H1 (cell line): ENCODE results near the gene HRH1.

Experiments used
- ATF3 ChIP-seq: IDR thresholded peaks from 2 replicates; pipeline ENCODE4 v1.6.1; 2011; ENCODE audit warnings: low read depth, mild to moderate bottlenecking, low read length; ENCODE audit not compliant: insufficient read depth
- BRCA1 ChIP-seq: IDR thresholded peaks from 2 replicates; pipeline ENCODE4 v1.6.1; 2012; ENCODE audit warnings: low read depth, low read length, improper control_type of control experiment
- CEBPB ChIP-seq: IDR thresholded peaks from 2 replicates; pipeline ENCODE4 v1.6.1; 2012; ENCODE audit warnings: low read depth, low read length
- CREB1 ChIP-seq: IDR thresholded peaks from 2 replicates; pipeline ENCODE4 v1.6.1; 2012; ENCODE audit warnings: inconsistent platforms
- CTCF ChIP-seq, 3 experiments: IDR thresholded peaks; 1 replicate in 2 of 3; 2 replicates in 1 of 3; pipeline versions ENCODE4 v1.5.1 to v1.6.1; 2011; ENCODE audit warnings: low read length in 3 of 3, mild to moderate bottlenecking in 3 of 3, inconsistent platforms in 2 of 3, low read depth in 1 of 3, moderate library complexity in 1 of 3; ENCODE audit not compliant: insufficient read depth in 1 of 3; ENCODE audit errors: control extremely low read depth in 1 of 3
- EP300 ChIP-seq, 2 experiments: IDR thresholded peaks; 1 replicate in 1 of 2; 2 replicates in 1 of 2; pipeline ENCODE4 v1.6.1; 2011 to 2012; ENCODE audit warnings: low read depth in 2 of 2, low read length in 2 of 2, mild to moderate bottlenecking in 2 of 2, borderline replicate concordance in 1 of 2, inconsistent platforms in 1 of 2, moderate library complexity in 1 of 2
- GABPA ChIP-seq: IDR thresholded peaks from 2 replicates; pipeline ENCODE4 v1.6.1; 2011; ENCODE audit warnings: mild to moderate bottlenecking, low read length, moderate library complexity, borderline replicate concordance; ENCODE audit not compliant: insufficient read depth
- KDM5A ChIP-seq: fragments of 200-600 bp; IDR thresholded peaks from 2 replicates; pipeline ENCODE4 v1.7.1; 2012; ENCODE audit warnings: mild to moderate bottlenecking, low read length, inconsistent platforms, mixed read lengths
- POLR2A ChIP-seq, 2 experiments: IDR thresholded peaks; 1 replicate in 1 of 2; 2 replicates in 1 of 2; pipeline ENCODE4 v1.6.1; 2011; ENCODE audit warnings: low read depth in 2 of 2, low read length in 2 of 2, mild to moderate bottlenecking in 2 of 2; ENCODE audit errors: control extremely low read depth in 1 of 2
- POLR2AphosphoS5 ChIP-seq: IDR thresholded peaks from 2 replicates; pipeline ENCODE4 v1.6.1; 2011; ENCODE audit warnings: low read depth, low read length
- RAD21 ChIP-seq, 2 experiments: IDR thresholded peaks in 1 of 2; conservative IDR thresholded peaks in 1 of 2; 2 replicates each; pipeline ENCODE4 v1.6.1; 2011; ENCODE audit warnings: low read depth in 2 of 2, low read length in 2 of 2, improper control_type of control experiment in 1 of 2, inconsistent platforms in 1 of 2, mild to moderate bottlenecking in 1 of 2, moderate library complexity in 1 of 2
- SP2 ChIP-seq: IDR thresholded peaks from 2 replicates; pipeline ENCODE4 v1.6.1; 2012; ENCODE audit warnings: mild to moderate bottlenecking, low read length, inconsistent platforms
- SUZ12 ChIP-seq: fragments of 200-600 bp; sonication (generic); IDR thresholded peaks from 2 replicates; pipeline ENCODE4 v1.6.1; 2012; ENCODE audit warnings: mild to moderate bottlenecking, inconsistent platforms, low read length, moderate library complexity, mixed read lengths
- TCF12 ChIP-seq: IDR thresholded peaks from 2 replicates; pipeline ENCODE4 v1.6.1; 2011; ENCODE audit warnings: low read depth, mild to moderate bottlenecking, low read length

GRCh38 chr3:11240496-11240895 is 86.2 kb downstream of the HRH1 start:
- TF ChIP-seq SP2: no peak
- no peak for TF ChIP-seq SUZ12
- TF ChIP-seq KDM5A: no peak
- no peak for TF ChIP-seq CTCF (IDR thresholded peaks at IDR 0.05; ENCODE audit: control extremely low read depth in 1 of 3, insufficient read depth in 1 of 3, low read depth in 1 of 3, low read length in 3 of 3)
- no peak for TF ChIP-seq ATF3
- TF ChIP-seq TCF12: no peak
- no peak for TF ChIP-seq POLR2AphosphoS5
- TF ChIP-seq EP300 (IDR thresholded peaks at IDR 0.05; ENCODE audit: borderline replicate concordance in 1 of 2, low read depth in 2 of 2, low read length in 2 of 2): no peak
- TF ChIP-seq BRCA1: no peak
- TF ChIP-seq RAD21 (IDR thresholded peaks at IDR 0.05 in 1 of 2, conservative IDR thresholded peaks at IDR 0.05 in 1 of 2; ENCODE audit: low read depth in 2 of 2, low read length in 2 of 2): no peak
- no peak for TF ChIP-seq GABPA
- no peak for TF ChIP-seq CEBPB
- no peak for TF ChIP-seq CREB1
- TF ChIP-seq POLR2A (IDR thresholded peaks at IDR 0.05; ENCODE audit: control extremely low read depth in 1 of 2, low read depth in 2 of 2, low read length in 2 of 2): no peak
